ENCODE results near the gene RPS6KB1. TPM values are rescaled to one million over a fixed set of nuclear protein-coding genes. Genes with fewer than 3 reads are reported as not detected.

Gene RPS6KB1
- total RNA-seq, 1 experiment from 2014 or later, result 14.0 TPM

Other genes starting within 250 kb of the RPS6KB1 start
- 16.4 and 18.6 TPM in 2 replicates for gene PTRH2, start 185.7 kb upstream of the RPS6KB1 start, total RNA-seq (2014; rRNA removed; shearing (Covaris generic))
- 64.2 and 67.4 TPM in 2 replicates for gene VMP1, start 185.5 kb upstream of the RPS6KB1 start, total RNA-seq (2014; rRNA removed; shearing (Covaris generic))
- gene TUBD1, start 178 bp upstream of the RPS6KB1 start, total RNA-seq (2014; rRNA removed; shearing (Covaris generic)), result 10.2 and 10.6 TPM in 2 replicates
- 4.5 TPM in 2 replicates for gene RNFT1, start 71.6 kb downstream of the RPS6KB1 start, total RNA-seq (2014; rRNA removed; shearing (Covaris generic))
- gene HEATR6, start 185.8 kb downstream of the RPS6KB1 start, total RNA-seq (2014; rRNA removed; shearing (Covaris generic)), result 21.1 and 21.6 TPM in 2 replicates